Upper lobe of right lung (tissue), 1 donor: Measurements from ENCODE around the gene HIP1. TPM values are rescaled to one million over a fixed set of nuclear protein-coding genes. Genes with fewer than 3 reads are reported as not detected.
A peak's percentile ranks its signal among the peaks of the same experiment; 100 is the strongest.
"Not testable (repeated sequence)": the region's sequence is repeated elsewhere in the genome, so short reads cannot be mapped to it uniquely, and the experiment has no call there.

Source experiments
- ATAC-seq: fragments of 200-7000 bp; cut with Tn5 transposase; one replicate; pipeline ENCODE4 v1.9.1; 2020; ENCODE audit warnings: mild to moderate bottlenecking, moderate library complexity
- DNase-seq: peaks from one replicate; pipeline ENCODE4 v3.0.0-alpha.2; 2020
- H3K27ac ChIP-seq: fragments of 200-600 bp; one replicate; pipeline ENCODE4 v1.8.0; 2022
- H3K27me3 ChIP-seq: fragments of 200-600 bp; one replicate; pipeline ENCODE4 v1.8.0; 2022; ENCODE audit warnings: mild to moderate bottlenecking
- H3K36me3 ChIP-seq: fragments of 200-600 bp; one replicate; pipeline ENCODE4 v1.8.0; 2022
- H3K4me1 ChIP-seq: fragments of 200-600 bp; one replicate; pipeline ENCODE4 v1.8.0; 2022
- H3K4me3 ChIP-seq: fragments of 200-600 bp; one replicate; pipeline ENCODE4 v1.8.0; 2022; ENCODE audit warnings: mild to moderate bottlenecking
- H3K9me3 ChIP-seq: fragments of 200-600 bp; one replicate; pipeline ENCODE4 v1.8.0; 2022
- intact Hi-C: fragments of 100-400 bp; cut with DNase I; formaldehyde crosslinking; loops from one replicate; pipeline ENCODE4 v1.11.0; 2022
- total RNA-seq: library from RNA; stranded (reverse); fragmentation: NEBNext Ultra II Directional; extraction: Animal tissue kit (Norgen Biotek cat#: 25700); gene quantifications from one replicate; pipeline ENCODE4 v1.2.1, GENCODE V29; 2021
- TF ChIP-seq, protein P1 (sequence below): fragments of 200-600 bp; IDR thresholded peaks from one replicate; pipeline ENCODE4 v1.8.0; 2022; ENCODE audit warnings: antibody characterized with exemption
- donor health status: DM: no; HTN: yes; CAD: no; lungs with severe emphysema.

Gene HIP1
- total RNA-seq, 1 donor from 2014 or later = 86.2 TPM

DNA sequence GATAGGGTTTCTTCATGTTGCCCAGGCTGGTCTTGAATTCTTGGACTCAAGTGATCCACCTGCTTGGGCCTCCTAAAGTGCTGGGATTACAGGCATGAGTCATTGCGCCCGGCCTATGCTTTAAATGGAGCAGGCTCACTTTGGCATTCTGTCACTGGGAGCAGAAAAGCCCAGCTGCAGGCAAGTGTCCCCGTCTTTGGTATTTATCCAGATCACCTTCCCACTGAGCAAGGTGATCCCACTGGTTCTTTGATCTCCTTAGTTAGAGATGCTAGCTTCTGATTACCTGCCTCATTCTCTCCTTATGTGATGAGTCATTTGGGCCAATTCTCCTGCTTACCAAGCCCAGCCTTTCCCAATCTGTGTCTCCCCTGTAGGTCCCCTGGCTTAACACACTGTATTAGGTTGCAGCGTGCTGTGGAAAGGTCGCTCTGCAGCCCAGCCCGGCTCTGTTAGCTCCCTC is 207.4 kb downstream of the HIP1 start:
- no peaks in the 10 kb centered on the region for H3K27me3 ChIP-seq
- H3K4me3 ChIP-seq = no peak overlapping the region
- H3K36me3 ChIP-seq = peaks cover 7% of the 10 kb centered on the region
- H3K4me1 ChIP-seq = peaks cover 12% of the 10 kb centered on the region
- peak; percentile 32 for DNase-seq
- ATAC-seq = no peak
- TF ChIP-seq, protein P1, sequence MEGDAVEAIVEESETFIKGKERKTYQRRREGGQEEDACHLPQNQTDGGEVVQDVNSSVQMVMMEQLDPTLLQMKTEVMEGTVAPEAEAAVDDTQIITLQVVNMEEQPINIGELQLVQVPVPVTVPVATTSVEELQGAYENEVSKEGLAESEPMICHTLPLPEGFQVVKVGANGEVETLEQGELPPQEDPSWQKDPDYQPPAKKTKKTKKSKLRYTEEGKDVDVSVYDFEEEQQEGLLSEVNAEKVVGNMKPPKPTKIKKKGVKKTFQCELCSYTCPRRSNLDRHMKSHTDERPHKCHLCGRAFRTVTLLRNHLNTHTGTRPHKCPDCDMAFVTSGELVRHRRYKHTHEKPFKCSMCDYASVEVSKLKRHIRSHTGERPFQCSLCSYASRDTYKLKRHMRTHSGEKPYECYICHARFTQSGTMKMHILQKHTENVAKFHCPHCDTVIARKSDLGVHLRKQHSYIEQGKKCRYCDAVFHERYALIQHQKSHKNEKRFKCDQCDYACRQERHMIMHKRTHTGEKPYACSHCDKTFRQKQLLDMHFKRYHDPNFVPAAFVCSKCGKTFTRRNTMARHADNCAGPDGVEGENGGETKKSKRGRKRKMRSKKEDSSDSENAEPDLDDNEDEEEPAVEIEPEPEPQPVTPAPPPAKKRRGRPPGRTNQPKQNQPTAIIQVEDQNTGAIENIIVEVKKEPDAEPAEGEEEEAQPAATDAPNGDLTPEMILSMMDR = no peak
- H3K9me3 ChIP-seq = no peaks in the 10 kb centered on the region
- intact Hi-C loops = no loop called here
- H3K27ac ChIP-seq = no peak overlapping the region

DNA sequence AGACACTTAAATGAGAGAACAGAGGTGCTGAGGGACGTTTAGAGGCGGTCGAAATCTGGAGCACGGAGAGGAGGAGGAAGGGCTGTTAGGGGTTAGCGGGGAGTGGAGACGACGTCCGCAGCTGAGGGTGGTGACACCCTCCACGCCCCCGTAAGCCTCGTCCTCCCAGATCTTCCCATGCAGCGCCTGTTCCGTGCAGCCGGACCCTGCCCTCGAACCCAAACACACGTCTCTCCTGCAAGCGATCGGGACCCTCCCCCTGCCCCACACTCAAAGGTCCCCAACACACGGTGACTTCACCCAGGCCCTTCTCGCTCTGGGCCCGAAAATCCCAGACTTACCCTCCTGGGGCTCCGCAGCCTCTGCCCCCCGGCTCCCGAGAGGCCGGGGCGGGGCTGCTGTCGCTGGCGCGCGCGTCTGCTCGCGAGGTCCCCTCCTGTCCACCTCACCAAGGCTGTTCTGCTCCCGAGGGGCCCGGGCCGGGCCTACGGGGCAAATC is 211.5 kb downstream of the HIP1 start:
- peak; percentile 64 for DNase-seq
- ATAC-seq, H3K9me3 ChIP-seq: not testable (repeated sequence)

DNA sequence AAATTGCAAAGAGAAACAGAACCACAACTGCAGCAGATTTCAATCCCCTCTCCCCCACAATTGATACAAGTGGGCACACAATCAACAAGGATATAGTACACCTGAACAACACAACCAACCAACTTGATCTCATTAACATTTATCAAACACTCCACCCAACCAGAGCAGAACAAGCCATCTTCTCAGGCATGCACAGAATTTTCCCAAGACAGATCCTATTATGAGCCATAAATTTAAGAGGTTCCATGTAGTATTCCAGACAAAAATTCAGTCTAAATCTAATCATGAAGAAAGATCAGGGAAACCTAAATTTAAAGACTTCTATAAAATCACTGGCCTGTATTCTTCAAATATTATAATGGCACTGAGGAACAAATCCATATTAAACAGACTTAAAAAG is 217.0 kb downstream of the HIP1 start:
- Histone ChIP-seq H3K36me3 (peaks cover 36% of the 10 kb centered on the region), H3K4me1 (peaks cover 10% of the 10 kb centered on the region)
- DNase-seq, H3K27me3 ChIP-seq, H3K9me3 ChIP-seq, intact Hi-C loops, H3K4me3 ChIP-seq, ATAC-seq, H3K27ac ChIP-seq: not testable (repeated sequence)

More for the DNA sequence above, 211.5 kb downstream of the HIP1 start:
- peaks cover 14% of the 10 kb centered on the region for H3K4me1 ChIP-seq
- peak overlapping the region; percentile 86 for H3K27ac ChIP-seq
- peaks cover 31% of the 10 kb centered on the region for H3K36me3 ChIP-seq
- intact Hi-C loops, H3K27me3 ChIP-seq: not testable (repeated sequence)
- H3K4me3 ChIP-seq = peak overlapping the region; percentile 94

DNA sequence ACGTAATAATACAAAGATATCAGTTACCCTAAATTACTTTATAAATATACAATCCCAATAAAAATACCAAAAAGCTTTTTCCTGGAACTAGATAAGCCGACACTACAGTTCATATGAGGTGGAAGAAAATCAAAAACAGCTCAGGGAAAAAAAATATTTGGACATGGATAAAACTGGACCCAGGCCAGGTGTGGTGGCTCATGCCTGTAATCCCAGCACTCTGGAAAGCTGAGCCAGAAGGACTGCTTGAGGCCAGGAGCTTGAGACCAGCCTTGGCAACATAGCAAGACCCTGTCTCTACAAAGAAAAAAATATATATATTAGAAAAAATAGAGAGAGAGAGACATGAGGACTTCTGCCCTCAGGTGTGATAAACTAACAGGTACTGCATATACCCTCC is 219.9 kb downstream of the HIP1 start:
- H3K4me3 ChIP-seq, intact Hi-C loops, H3K4me1 ChIP-seq, H3K9me3 ChIP-seq, H3K27ac ChIP-seq, ATAC-seq, H3K27me3 ChIP-seq, DNase-seq: not testable (repeated sequence)
- H3K36me3 ChIP-seq = peaks cover 21% of the 10 kb centered on the region

DNA sequence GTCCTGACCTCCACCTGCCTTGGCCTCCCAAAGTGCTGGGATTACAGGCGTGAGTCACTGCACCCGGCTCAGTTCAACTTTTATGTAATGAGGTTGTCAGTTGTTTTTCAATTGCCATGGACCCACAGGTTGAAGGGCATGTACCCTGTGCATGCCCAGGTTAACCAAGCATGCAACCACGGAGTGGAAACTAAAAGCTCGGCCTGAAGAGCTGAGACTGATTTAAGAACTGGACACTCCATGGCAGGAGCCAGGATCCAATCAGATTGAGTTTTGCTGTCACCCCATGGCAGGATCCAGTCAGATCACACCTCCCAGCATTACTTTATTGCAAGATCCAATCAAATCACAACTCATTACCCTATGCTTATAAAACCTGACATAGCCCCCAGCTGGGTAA is 229.7 kb downstream of the HIP1 start:
- H3K36me3 ChIP-seq = peaks cover 12% of the 10 kb centered on the region
- H3K27me3 ChIP-seq, intact Hi-C loops, H3K27ac ChIP-seq, H3K4me1 ChIP-seq, ATAC-seq, DNase-seq, H3K9me3 ChIP-seq, H3K4me3 ChIP-seq: not testable (repeated sequence)

DNA sequence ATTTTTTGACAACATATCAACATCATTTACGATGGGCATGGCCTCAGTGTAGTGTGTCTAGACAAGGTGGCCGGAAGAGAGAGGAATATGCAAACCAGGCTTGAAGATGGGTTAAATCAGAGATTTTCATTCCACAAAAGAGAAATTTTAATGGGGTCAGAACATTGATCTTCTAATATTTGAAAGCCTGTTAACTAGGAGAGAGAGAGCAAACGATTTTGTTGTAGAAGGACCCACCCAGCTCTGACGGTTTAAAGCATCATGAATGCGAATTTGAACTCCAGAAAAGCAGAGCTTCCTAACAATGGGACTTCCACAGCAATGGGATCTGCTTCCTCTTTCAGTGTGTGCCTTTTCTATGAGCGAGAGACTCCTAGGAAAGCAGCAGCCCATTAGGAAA is 246.7 kb downstream of the HIP1 start, which contains the start of gene SPDYE5:
TSS of gene SPDYE5 (plus strand) at position 301 of the 400 bp plus-strand sequence. CDS start 1,728 bp downstream, outside the sequence.
- H3K36me3 ChIP-seq, H3K4me3 ChIP-seq, DNase-seq, H3K27me3 ChIP-seq, intact Hi-C loops, H3K27ac ChIP-seq, ATAC-seq, H3K4me1 ChIP-seq, H3K9me3 ChIP-seq: not testable (repeated sequence)

DNA sequence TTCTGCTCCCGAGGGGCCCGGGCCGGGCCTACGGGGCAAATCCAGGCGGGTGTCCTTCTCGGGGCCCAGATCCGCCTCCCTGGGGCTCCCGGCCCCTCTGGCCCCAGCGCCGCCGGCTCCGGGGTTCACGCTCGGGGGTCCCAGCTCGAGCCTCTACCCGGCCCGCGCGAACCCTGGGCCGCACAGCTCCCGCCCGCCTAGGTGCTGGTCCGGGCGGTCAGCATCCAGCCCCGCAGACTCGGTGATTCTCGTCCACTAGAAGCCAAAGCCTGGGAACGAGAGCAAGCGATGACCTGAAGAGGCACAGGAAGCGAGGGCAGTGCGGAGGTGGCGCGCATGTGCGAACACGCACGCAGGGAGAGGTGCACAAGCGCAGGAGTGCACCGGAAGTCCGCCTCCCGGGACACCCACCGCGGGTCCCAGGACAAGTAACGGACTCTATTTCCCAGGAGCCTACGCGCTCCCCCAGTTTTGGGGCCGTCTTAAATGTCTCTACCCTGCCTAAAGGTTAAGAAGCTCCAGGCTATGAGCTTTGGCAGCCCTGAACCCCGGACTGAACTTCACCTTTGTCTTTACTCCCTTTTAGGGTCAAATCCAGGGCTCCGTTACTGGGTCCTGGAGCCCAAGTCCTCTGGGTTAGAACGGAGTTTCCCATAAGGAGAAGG is 252.6 kb downstream of the HIP1 start, which contains the start of gene POM121C:
TSS of gene POM121C (minus strand) at position 321 of the 665 bp plus-strand sequence. CDS start 44,803 bp downstream, outside the sequence.
- H3K4me1 ChIP-seq, intact Hi-C loops, H3K36me3 ChIP-seq, H3K27me3 ChIP-seq, H3K9me3 ChIP-seq: not testable (repeated sequence)
- ATAC-seq (peak; percentile 100), DNase-seq (peak; percentile 96)
- peak within 1 kb of the TSS; percentile 71 for H3K27ac ChIP-seq
- H3K4me3 ChIP-seq = peak within 1 kb of the TSS; percentile 63

DNA sequence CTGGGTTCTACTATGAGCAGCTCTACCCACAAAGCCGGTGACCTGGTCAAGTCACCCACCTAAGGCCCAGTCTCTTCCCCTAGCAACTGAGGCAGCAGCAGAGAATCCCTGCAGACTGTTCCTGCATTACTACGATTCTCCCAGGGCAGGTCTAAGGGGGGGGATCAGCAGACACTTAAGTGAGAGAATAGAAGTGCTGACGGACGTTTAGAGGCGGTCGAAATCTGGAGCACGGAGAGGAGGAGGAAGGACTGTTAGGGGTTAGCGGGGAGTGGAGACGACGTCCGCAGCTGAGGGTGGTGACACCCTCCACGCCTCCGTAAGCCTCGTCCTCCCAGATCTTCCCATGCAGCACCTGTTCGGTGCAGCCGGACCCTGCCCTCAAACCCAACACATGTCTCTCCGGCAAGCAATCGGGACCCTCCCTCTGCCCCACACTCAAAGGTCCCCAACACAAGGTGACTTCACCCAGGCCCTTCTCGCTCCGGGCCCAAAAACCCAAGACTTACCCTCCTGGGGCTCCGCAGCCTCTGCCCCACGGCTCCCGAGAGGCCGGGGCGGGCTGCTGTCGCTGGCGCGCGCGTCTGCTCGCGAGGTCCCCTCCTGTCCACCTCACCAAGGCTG is 253.3 kb downstream of the HIP1 start:
- intact Hi-C loops, H3K36me3 ChIP-seq, ATAC-seq, DNase-seq, H3K4me1 ChIP-seq, H3K27me3 ChIP-seq, H3K9me3 ChIP-seq: not testable (repeated sequence)
- Histone ChIP-seq H3K4me3 (peak overlapping the region; percentile 63), H3K27ac (peak overlapping the region; percentile 71)

Other genes with a start within 250 kb of the HIP1 start
- not detected for gene SPDYE5, start 246.6 kb downstream of the HIP1 start, total RNA-seq
- 1.2 TPM for gene CCL26, start 33.3 kb upstream of the HIP1 start, total RNA-seq
- gene CCL24, start 74.9 kb upstream of the HIP1 start, total RNA-seq = 4.8 TPM
- gene RHBDD2, start 140.1 kb upstream of the HIP1 start, total RNA-seq = 68.6 TPM
- 232 TPM for gene POR, start 176.2 kb upstream of the HIP1 start, total RNA-seq